Fibroblast of skin of scalp (primary cell): Measurements from ENCODE around the gene PGAP1.
A peak's percentile ranks its signal among the peaks of the same experiment; 100 is the strongest.

ENCODE experiments used
- DNase-seq: peaks from one replicate; pipeline ENCODE4 v3.0.0-alpha.2; 2013

PGAP1 gene

GRCh38 chr2:196891136-196891535, 35.4 kb downstream of the PGAP1 start:
- DNase-seq = no peak

GRCh38 chr2:196887431-196887830, 39.1 kb downstream of the PGAP1 start:
- no peak for DNase-seq

GRCh38 chr2:196884368-196884767, 42.1 kb downstream of the PGAP1 start:
- no peak for DNase-seq

GRCh38 chr2:196876364-196876763, 50.1 kb downstream of the PGAP1 start:
- DNase-seq = no peak

- DNase-seq = no peak
Observed at GRCh38 chr2:196875414-196875813, 51.1 kb downstream of the PGAP1 start.

- no peak for DNase-seq
Observed at GRCh38 chr2:196873511-196873910, 53.0 kb downstream of the PGAP1 start.

- DNase-seq = no peak
Observed at GRCh38 chr2:196854629-196855028, 71.9 kb downstream of the PGAP1 start.

GRCh38 chr2:196853301-196854087, 73.0 kb downstream of the PGAP1 start:
- DNase-seq = no peak

GRCh38 chr2:196851088-196851487, 75.4 kb downstream of the PGAP1 start:
- no peak for DNase-seq

GRCh38 chr2:196849895-196850294, 76.6 kb downstream of the PGAP1 start:
- DNase-seq = peak; percentile 34

- no peak for DNase-seq
Observed at GRCh38 chr2:196846295-196846694, 80.2 kb downstream of the PGAP1 start.

- DNase-seq = no peak
Observed at GRCh38 chr2:196845371-196845770, 81.1 kb downstream of the PGAP1 start.

- no peak for DNase-seq
Observed at GRCh38 chr2:196840171-196840570, 86.3 kb downstream of the PGAP1 start.

- no peak for DNase-seq
Observed at GRCh38 chr2:196839574-196839973, 86.9 kb downstream of the PGAP1 start.

- peak; percentile 12 for DNase-seq
Observed at GRCh38 chr2:196836440-196836839, 90.1 kb downstream of the PGAP1 start.

- no peak for DNase-seq
Observed at GRCh38 chr2:196830701-196831100, 95.8 kb downstream of the PGAP1 start.

GRCh38 chr2:196827356-196827755, 99.2 kb downstream of the PGAP1 start:
- DNase-seq = no peak

GRCh38 chr2:196823750-196824522, 102.6 kb downstream of the PGAP1 start:
- DNase-seq = peak; percentile 83

GRCh38 chr2:196821195-196821594, 105.3 kb downstream of the PGAP1 start:
- peak; percentile 15 for DNase-seq

- no peak for DNase-seq
Observed at GRCh38 chr2:196809260-196809659, 117.2 kb downstream of the PGAP1 start, which contains the start of gene C2orf66. C2orf66 (minus strand) TSS chr2:196809355; CDS start chr2:196809336, 19 bp downstream.

GRCh38 chr2:196808083-196808665, 118.3 kb downstream of the PGAP1 start:
- no peak for DNase-seq

GRCh38 chr2:196804381-196804780, 122.1 kb downstream of the PGAP1 start:
- DNase-seq = peak; percentile 22

- DNase-seq = no peak
Observed at GRCh38 chr2:196802401-196802800, 124.1 kb downstream of the PGAP1 start.
